Stimulated activated CD8-positive, alpha-beta memory T cell treated with anti-CD3 and anti-CD28 coated beads, Interleukin-15, amount 100 ng/mL, for 1 hour (primary cell): Measurements from ENCODE around the gene RFX5.
A peak's percentile ranks its signal among the peaks of the same experiment; 100 is the strongest.
"Not testable (repeated sequence)": the region's sequence is repeated elsewhere in the genome, so short reads cannot be mapped to it uniquely, and the experiment has no call there.

Experiments
- DNase-seq: peaks from one replicate; pipeline ENCODE4 v3.0.0-alpha.2; 2020; ENCODE audit warnings: low read depth

RFX5 gene

GRCh38 chr1:151346769-151347522, at the start of gene RFX5:
TSS of gene RFX5 (minus strand) at chr1:151347252. CDS start at chr1:151346320, 932 bp downstream.
- peak; percentile 84 for DNase-seq

GRCh38 chr1:151396265-151396664, 49.2 kb upstream of the RFX5 start:
- DNase-seq: not testable (repeated sequence)

DNA sequence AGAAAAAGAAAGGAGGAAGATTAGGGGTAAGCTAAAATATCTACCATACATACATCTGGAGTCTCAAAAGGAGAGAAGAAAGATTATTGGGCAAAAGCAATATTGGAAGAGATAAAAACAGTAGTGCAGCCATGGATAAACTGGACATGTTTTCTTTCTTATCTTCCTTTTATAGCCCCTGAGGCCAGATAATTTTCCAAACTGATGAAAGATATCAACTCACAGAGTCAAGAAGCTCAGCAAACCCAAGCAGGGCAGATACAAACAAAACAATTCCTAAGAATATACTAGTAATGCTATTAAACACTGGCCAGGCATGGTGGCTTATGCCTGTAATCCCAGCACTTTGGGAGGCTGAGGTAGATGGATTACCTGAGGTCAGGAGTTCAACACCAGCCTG, 46.5 kb upstream of the RFX5 start:
- no peak for DNase-seq

- DNase-seq: no peak
Measured at GRCh38 chr1:151391079-151391563, 44.1 kb upstream of the RFX5 start.

DNA sequence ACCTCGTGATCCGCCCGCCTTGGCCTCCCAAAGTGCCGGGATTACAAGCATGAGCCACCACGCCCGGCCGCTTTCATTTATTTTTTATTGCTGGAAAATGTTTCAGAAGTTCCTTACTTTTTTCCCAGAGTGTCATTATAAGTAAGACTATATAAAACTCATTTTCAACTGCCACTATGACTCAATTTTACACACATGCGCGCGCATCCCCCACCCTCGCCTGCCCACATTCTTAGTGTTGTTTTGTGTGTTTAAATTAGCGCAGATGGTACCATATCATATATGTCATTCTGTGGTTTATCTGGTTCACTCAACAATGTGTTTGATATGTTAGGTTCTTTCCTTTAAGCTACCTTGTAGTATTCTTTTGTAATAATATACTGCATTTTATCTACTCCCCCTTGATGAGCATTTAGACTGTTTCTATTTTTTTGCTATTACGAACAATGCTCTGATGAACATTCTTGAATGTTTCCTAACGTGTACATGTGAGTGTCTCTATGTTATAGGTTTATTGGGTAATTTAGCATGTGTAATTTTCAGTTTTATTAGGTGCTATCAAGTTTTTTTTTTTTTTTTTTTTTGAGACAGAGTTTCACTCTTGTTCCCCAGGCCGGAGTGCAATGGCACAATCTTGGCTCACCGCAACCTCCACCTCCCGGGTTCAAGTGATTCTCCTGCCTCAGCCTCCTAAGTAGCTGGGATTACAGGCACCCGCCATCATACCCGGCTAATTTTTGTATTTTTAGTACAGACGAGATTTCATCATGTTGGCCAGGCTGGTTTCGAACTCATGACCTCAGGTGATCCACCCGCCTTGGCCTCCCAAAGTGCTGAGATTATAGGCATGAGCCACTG, 43.4 kb upstream of the RFX5 start:
- not testable (repeated sequence) for DNase-seq

DNA sequence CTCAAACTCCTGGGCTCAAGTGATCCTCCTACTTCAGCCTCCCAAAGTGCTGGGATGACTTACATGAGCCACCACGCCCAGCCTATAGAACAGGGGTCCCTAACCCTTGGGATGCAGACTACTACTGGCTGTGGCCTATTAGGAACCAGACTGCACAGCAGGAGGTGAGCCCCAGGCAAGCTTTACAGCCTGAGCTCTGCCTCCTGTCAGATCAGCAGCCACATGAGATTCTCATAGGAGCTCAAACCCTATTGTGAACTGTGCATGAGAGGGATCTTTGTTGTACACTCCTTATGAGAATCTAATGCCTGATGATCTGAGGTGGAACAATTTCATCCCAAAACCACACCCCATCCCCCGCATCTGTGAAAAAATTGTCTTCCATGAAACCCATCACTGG, 39.0 kb upstream of the RFX5 start:
- no peak for DNase-seq

- DNase-seq: no peak
Measured at GRCh38 chr1:151384584-151384983, 37.5 kb upstream of the RFX5 start.

GRCh38 chr1:151377150-151377884, 30.3 kb upstream of the RFX5 start:
- DNase-seq: no peak

DNA sequence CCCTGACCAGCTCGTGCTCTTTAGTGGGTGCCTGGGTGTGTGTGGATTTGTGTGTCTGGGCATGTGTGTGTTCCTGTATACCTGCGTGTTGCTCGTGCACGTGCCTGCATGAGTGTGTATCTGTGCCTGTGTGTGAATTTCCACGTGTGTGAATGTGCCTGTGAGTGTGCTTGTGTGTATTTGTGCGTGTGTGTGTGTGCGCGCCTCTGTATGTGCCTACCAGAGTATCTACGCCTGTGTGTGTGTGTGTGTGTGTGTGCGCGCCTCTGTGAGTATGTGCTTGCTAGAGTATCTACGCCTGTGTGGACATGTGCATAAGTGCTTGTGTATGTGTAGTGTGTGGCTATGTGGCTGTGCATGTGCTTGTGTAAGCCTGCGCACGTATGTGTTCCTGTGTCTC, 26.1 kb upstream of the RFX5 start:
- DNase-seq: no peak

DNA sequence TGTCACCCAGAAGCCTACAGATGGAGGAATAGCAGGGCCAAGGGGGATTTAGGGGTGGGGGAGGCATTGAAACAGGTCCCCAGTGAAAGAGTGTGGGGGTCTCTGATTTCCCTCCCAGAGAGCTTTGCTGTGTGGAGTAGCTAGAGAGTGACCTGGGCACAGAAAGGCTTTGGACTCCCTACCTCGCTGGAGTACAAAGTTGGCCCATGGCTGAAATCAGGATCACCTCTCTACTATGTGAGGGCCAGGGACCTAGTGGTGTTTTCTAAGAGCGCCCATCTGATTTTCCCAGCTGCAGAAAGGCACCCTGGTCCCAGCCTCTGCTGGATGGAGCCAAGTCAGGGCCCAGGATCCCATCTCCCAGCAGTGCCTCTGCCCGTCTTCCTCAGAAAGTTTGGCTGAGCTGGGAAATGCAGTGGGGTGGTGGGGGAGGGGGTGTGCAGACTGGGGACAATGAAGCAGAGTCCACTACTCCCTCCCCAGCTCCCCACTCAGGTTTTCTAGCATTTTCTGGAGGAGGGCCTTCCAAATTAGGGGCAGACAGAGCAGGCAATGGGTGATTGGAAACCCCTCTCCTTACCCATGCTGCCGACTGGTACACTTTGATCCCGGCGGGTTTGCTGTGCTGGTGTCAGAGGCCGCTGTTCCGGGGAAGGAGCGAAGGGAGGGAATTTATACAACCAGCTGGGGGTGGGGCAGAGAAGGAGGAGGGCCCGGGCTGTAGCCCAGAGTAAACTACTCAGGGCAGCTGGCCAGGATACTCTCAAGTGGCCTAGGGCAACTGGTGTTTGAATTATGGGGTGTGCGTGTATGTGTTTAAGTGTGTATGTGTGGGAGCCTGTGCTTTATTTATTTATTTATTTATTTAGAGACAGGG, 25.2 kb upstream of the RFX5 start, which contains the start of gene SELENBP1:
TSS of gene SELENBP1 (minus strand) at position 648 of the 877 bp plus-strand sequence. CDS start at position 584, 64 bp downstream.
- no peak for DNase-seq

- no peak for DNase-seq
Measured at GRCh38 chr1:151371370-151372057, 24.5 kb upstream of the RFX5 start.

- no peak for DNase-seq
Measured at GRCh38 chr1:151370211-151370911, 23.3 kb upstream of the RFX5 start.

GRCh38 chr1:151369621-151370048, 22.6 kb upstream of the RFX5 start:
- DNase-seq: no peak

GRCh38 chr1:151369302-151369610, 22.2 kb upstream of the RFX5 start:
- no peak for DNase-seq

GRCh38 chr1:151368393-151369301, 21.6 kb upstream of the RFX5 start:
- no peak for DNase-seq

DNA sequence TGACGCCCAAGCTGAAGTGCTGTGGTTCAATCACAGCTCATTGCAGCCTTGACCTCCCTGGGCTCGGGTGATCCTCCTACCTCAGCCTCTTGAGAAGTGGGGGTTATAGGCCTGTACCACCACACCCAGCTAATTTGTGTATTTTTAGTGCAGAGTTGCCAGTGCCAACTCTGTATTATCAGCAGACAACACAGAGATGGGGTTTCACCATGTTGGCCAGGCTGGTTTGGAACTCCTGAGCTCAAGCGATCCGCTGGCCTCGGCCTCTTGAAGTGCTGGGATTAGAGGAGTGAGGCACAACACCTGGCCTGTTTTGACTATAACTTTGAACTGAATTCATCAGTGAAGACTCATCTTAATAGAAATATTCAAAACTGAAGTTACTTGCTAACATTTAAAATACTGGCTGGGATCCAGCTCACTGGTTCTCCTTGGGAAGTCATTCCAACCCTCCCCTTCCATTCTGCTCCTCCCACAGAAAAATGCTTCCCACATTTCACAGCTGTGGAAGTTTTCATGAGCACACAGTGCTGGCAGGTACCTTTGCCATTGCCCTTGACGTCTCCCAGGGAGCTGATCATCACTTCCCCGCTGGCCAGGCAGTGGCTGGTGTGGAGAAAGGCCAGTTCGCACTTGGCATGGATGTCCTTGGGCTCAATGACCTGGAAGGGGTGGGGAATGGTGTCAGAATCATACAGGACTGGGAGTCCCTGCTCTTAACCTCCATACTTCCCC, 20.8 kb upstream of the RFX5 start:
- DNase-seq: no peak

- no peak for DNase-seq
Measured at GRCh38 chr1:151364996-151365395, 17.9 kb upstream of the RFX5 start.
